Osteocyte (in vitro differentiated cells): ENCODE results near the gene MYL3. TPM values are rescaled to one million over a fixed set of nuclear protein-coding genes. Genes with fewer than 3 reads are reported as not detected.
"Not testable (repeated sequence)": the region's sequence is repeated elsewhere in the genome, so short reads cannot be mapped to it uniquely, and the experiment has no call there.

Experiments
- DNase-seq: peaks from one replicate; pipeline ENCODE4 v3.0.0; 2021; ENCODE audit warnings: mixed read lengths; ENCODE audit not compliant: unreplicated experiment; ENCODE audit errors: extremely low spot score
- H3K27ac Mint-ChIP-seq: one replicate; pipeline ENCODE4 v1.8.0; 2021; ENCODE audit warnings: mild to moderate bottlenecking, mixed read lengths; ENCODE audit not compliant: unreplicated experiment
- H3K27me3 Mint-ChIP-seq: one replicate; pipeline ENCODE4 v1.8.0; 2021; ENCODE audit warnings: mixed read lengths; ENCODE audit not compliant: unreplicated experiment
- H3K36me3 Mint-ChIP-seq: one replicate; pipeline ENCODE4 v1.8.0; 2021; ENCODE audit warnings: mixed read lengths; ENCODE audit not compliant: unreplicated experiment
- H3K4me1 Mint-ChIP-seq: one replicate; pipeline ENCODE4 v1.8.0; 2021; ENCODE audit warnings: mixed read lengths; ENCODE audit not compliant: unreplicated experiment
- H3K4me3 Mint-ChIP-seq: one replicate; pipeline ENCODE4 v1.8.0; 2021; ENCODE audit warnings: mild to moderate bottlenecking, moderate library complexity, mixed read lengths; ENCODE audit not compliant: unreplicated experiment
- H3K9me3 Mint-ChIP-seq: one replicate; pipeline ENCODE4 v1.8.0; 2021; ENCODE audit warnings: mixed read lengths; ENCODE audit not compliant: unreplicated experiment
- total RNA-seq: library from RNA; stranded (reverse); gene quantifications from 2 replicates; pipeline ENCODE4 v1.2.1, GENCODE V29; 2021
- TF ChIP-seq, protein P1 (sequence below): fragments of 200-600 bp; sonication (generic); IDR thresholded peaks from 2 replicates; pipeline ENCODE4 v1.5.0; 2021; ENCODE audit warnings: antibody characterized with exemption, mild to moderate bottlenecking, moderate library complexity

MYL3 gene
- total RNA-seq, 1 donor from 2014 or later, result 1.6 TPM

DNA sequence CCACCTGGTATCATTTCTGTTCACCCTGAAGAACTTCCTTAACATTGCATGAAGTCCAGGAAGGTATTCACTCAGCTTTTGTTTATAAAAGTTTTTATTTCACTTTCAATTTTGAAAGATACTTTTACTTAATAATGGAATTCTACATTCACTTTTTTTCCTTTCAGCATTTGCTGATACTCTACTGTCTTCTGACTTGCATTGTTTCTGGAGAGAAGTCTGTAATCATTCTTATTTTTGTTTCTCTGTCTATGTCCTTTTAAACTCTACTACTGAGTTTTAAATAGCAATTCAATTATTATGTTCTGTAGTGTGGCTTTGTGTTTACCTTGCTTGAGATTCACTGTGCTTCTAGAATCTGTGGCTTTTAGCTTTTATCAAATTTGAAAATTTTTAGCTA, 42.4 kb downstream of the MYL3 start:
- TF ChIP-seq, protein P1, sequence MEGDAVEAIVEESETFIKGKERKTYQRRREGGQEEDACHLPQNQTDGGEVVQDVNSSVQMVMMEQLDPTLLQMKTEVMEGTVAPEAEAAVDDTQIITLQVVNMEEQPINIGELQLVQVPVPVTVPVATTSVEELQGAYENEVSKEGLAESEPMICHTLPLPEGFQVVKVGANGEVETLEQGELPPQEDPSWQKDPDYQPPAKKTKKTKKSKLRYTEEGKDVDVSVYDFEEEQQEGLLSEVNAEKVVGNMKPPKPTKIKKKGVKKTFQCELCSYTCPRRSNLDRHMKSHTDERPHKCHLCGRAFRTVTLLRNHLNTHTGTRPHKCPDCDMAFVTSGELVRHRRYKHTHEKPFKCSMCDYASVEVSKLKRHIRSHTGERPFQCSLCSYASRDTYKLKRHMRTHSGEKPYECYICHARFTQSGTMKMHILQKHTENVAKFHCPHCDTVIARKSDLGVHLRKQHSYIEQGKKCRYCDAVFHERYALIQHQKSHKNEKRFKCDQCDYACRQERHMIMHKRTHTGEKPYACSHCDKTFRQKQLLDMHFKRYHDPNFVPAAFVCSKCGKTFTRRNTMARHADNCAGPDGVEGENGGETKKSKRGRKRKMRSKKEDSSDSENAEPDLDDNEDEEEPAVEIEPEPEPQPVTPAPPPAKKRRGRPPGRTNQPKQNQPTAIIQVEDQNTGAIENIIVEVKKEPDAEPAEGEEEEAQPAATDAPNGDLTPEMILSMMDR, result no peak
- Mint-ChIP-seq H3K4me3 (no peak overlapping the region), H3K27ac (no peak overlapping the region), H3K4me1 (no peaks in the 10 kb centered on the region), H3K27me3 (peaks cover 50% of the 10 kb centered on the region), H3K36me3 (no peaks in the 10 kb centered on the region), H3K9me3 (peaks cover 23% of the 10 kb centered on the region)
- DNase-seq, result no peak

DNA sequence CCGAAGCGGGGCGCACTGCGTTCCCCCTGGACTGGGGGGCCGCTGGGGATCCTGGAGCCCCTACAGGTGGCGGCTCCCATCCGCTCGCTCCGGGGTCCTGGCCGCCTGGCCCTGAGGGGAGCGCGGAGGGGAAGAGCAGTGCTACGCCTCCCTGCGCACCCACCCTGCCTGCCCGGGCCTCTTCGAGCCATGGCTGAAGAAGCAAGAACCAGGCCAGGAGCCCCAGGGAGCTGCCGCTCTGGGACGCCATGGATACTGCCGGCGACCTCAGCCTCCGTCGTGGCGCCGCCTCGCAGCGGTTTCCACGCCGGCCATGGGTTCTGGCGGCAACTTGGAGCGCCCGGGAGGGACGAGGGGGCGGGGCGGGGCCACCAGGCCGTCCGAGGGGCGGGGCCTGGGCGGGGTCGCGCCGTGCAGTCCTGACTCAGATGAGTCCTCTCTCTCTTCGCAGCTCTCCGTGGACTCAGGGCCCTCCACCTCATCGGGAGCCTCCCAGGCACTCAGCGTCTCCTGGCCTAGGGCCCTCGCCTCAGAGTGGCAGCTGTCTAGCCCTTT, 50.9 kb downstream of the MYL3 start:
- H3K27ac Mint-ChIP-seq, result no peak overlapping the region
- no peaks in the 10 kb centered on the region for H3K9me3 Mint-ChIP-seq
- H3K4me3 Mint-ChIP-seq, result peak overlapping the region; percentile 61
- DNase-seq, result no peak
- peaks cover 56% of the 10 kb centered on the region for H3K27me3 Mint-ChIP-seq
- TF ChIP-seq, protein P1, result no peak
- peaks cover 4% of the 10 kb centered on the region for H3K4me1 Mint-ChIP-seq
- H3K36me3 Mint-ChIP-seq, result no peaks in the 10 kb centered on the region

DNA sequence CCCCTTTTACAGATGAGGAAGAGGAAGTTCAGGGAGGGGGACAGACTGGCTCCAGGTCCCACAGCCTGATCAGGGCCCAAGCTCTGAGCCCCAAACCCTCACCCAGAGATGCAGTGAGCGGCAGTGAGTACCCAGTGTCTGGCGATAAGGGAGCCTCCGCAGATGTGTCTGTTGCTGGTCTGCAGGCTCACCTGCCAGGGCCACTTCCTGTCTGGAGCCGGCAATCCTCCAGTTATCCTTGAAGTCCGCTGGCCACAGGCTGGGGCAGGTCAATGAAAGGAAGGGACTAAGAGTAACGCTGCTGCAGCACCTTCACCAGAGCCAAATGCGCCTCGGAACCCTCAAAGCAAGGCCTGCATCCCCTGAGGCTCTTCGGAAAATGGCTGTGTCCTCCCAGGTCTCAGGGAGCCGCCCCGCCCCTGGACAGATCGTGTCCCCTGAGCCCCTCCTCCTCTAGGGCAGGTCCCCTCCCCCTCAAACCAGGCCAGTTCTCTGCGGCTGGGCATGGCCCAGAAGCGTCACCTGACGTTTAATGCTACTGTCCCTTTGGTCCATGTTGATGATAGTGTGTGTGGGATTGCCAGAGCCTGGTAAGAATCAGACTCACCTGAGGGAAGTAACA, 51.5 kb downstream of the MYL3 start:
- no peak for DNase-seq
- Mint-ChIP-seq H3K9me3 (no peaks in the 10 kb centered on the region), H3K4me3 (peak overlapping the region; percentile 36), H3K36me3 (no peaks in the 10 kb centered on the region), H3K4me1 (peaks cover 4% of the 10 kb centered on the region), H3K27me3 (peaks cover 60% of the 10 kb centered on the region), H3K27ac (no peak overlapping the region)
- TF ChIP-seq, protein P1, result no peak

DNA sequence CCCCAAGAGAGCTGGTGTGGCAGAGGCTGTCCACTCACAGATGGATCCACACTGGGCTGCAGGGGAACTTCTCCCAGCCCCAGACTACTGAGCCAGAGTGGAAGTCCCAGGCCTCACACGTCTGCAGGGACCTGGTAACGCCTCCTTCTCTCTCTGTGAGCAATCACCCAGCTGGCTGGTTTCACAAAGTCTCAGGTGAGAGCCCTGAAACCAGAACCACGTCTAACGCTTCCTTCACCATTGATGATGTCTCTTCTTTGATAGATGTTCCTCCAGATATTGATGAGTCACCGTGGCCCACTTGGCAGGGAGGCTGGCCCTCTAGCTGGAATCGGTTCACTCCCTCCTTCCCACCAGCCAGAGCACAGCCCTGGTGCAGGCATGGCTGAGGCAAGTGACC, 54.5 kb downstream of the MYL3 start:
- H3K27me3 Mint-ChIP-seq, result peaks cover 60% of the 10 kb centered on the region
- not testable (repeated sequence) for H3K4me1 Mint-ChIP-seq, DNase-seq, H3K27ac Mint-ChIP-seq, H3K9me3 Mint-ChIP-seq, H3K4me3 Mint-ChIP-seq, H3K36me3 Mint-ChIP-seq

Other genes starting within 250 kb of the MYL3 start
- gene ALS2CL, start 169.8 kb downstream of the MYL3 start, total RNA-seq, result 0.99 and 1.4 TPM in 2 replicates
- gene TMIE, start 162.1 kb downstream of the MYL3 start, total RNA-seq, result not detected in 2 replicates
- not detected in 2 replicates for gene PRSS50, start 145.6 kb downstream of the MYL3 start, total RNA-seq
- gene PTH1R, start 14.3 kb upstream of the MYL3 start, total RNA-seq, result 12.9 and 15.4 TPM in 2 replicates
- 34.5 and 37.4 TPM in 2 replicates for gene CCDC12, start 113.3 kb upstream of the MYL3 start, total RNA-seq
- gene NBEAL2, start 116.2 kb upstream of the MYL3 start, total RNA-seq, result 14.0 and 21.8 TPM in 2 replicates